Stimulated activated naive CD8-positive, alpha-beta T cell treated with anti-CD3 and anti-CD28 coated beads, Interleukin-15, Interleukin-2, amounts not matched to agents 100 ng/mL and 50 ng/mL, for 24 hours (primary cell): ENCODE results near the gene GCG.

ENCODE experiments used
- H3K27ac Mint-ChIP-seq: one replicate; pipeline ENCODE4 v1.8.0; 2021; ENCODE audit warnings: mild to moderate bottlenecking, mixed read lengths
- H3K27me3 Mint-ChIP-seq: one replicate; pipeline ENCODE4 v1.8.0; 2021; ENCODE audit warnings: mixed read lengths
- H3K36me3 Mint-ChIP-seq: one replicate; pipeline ENCODE4 v1.8.0; 2021; ENCODE audit warnings: low read depth, mixed read lengths
- H3K4me1 Mint-ChIP-seq: one replicate; pipeline ENCODE4 v1.8.0; 2021; ENCODE audit warnings: low read depth, mixed read lengths
- H3K4me3 Mint-ChIP-seq: one replicate; pipeline ENCODE4 v1.8.0; 2021; ENCODE audit warnings: mild to moderate bottlenecking, mixed read lengths
- H3K9me3 Mint-ChIP-seq: one replicate; pipeline ENCODE4 v1.8.0; 2021; ENCODE audit warnings: mixed read lengths

The GCG gene

DNA sequence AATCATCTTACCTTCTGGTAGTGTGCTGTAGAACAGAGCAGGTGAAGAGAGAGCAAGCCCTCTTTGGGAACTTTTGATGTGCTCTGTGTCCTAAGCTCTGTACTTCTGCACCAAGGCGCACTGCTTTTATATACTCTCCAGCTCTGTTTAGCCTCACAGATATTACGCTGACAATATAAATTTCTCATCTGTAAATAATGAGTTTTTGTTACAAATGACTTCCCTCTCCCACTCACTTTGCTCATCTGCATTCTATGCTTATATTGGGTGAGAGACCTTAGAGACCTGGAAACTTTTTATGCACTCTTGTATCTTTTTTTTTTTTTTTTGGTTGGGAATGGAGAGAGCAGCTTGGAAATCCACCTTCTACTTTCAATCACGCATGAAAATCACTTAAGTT lies at the start of gene GCG:
Gene GCG, minus strand, starts transcription at position 101 of the 400 bp plus-strand sequence. CDS start 3,069 bp downstream, outside the sequence.
- Mint-ChIP-seq H3K27me3 (peaks cover 45% of the 10 kb centered on the region), H3K4me3 (no peak within 1 kb of the TSS), H3K4me1 (no peaks in the 10 kb centered on the region), H3K36me3 (no peaks in the 10 kb centered on the region), H3K27ac (no peak within 1 kb of the TSS), H3K9me3 (no peaks in the 10 kb centered on the region)

DNA sequence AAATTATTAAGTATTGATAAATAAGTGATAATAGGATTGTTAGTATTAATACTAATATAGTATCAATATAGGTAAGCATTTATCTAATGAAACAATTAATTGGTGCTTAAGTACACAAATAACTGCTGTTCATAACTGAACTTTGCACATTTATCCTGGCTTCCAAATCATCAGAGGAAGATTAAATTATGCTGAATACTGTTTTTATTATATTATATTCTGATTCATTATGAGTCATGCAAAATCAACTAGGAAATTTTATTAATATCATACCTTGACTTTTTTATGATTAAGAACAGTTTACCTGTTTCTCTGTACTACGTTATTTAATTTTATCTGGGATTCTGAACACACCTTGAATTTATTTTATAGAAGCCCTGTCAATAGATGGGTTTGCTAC lies 48.6 kb upstream of the GCG start:
- peaks cover 11% of the 10 kb centered on the region for H3K27me3 Mint-ChIP-seq
- H3K4me1 Mint-ChIP-seq, result peaks cover 9% of the 10 kb centered on the region
- H3K4me3 Mint-ChIP-seq, result no peak overlapping the region
- H3K9me3 Mint-ChIP-seq, result no peaks in the 10 kb centered on the region
- H3K27ac Mint-ChIP-seq, result no peak overlapping the region
- H3K36me3 Mint-ChIP-seq, result no peaks in the 10 kb centered on the region

DNA sequence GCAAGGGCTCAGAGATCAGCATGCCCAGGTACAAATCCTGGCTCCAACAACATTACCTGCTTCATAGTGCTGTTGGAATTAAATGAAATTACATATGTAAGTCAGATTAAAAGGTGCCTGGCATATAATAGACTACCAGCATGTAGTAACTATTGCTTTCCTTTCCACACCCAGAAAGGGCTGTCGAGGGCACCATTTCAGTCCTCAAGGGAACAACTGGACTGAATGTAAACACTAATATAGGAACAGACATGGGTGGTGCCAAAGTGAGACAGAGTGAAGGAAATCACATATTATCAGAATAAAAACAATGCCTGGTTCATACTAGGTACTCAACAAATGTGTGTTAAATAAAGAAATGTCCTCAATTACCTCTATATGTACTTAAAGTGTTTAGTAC lies 47.9 kb upstream of the GCG start:
- no peaks in the 10 kb centered on the region for H3K36me3 Mint-ChIP-seq
- peaks cover 9% of the 10 kb centered on the region for H3K4me1 Mint-ChIP-seq
- H3K27ac Mint-ChIP-seq, result no peak overlapping the region

DNA sequence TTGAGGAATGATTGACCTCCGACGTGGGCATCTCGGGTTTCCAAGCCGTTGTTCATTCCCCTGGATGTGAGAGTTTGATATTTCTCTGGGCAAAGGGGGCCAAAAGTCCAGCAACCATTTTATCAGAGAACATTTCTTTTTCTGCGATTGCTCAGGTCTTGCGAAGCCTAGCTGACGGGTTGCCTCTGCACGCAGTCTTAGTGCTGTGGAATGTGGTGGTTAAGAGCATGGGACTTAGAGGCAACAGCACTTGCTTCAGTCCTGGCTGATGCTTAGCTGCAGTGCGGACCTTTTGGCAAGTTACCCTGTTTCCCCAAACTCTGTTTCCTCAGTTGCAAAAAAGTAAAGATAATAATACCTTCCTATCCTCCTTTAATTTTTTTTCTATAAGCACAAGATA lies 46.2 kb upstream of the GCG start:
- no peak overlapping the region for H3K4me3 Mint-ChIP-seq
- no peaks in the 10 kb centered on the region for H3K36me3 Mint-ChIP-seq
- peaks cover 19% of the 10 kb centered on the region for H3K27me3 Mint-ChIP-seq
- H3K27ac Mint-ChIP-seq, result no peak overlapping the region
- no peaks in the 10 kb centered on the region for H3K9me3 Mint-ChIP-seq
- H3K4me1 Mint-ChIP-seq, result peaks cover 9% of the 10 kb centered on the region

More for the DNA sequence above, 47.9 kb upstream of the GCG start:
- Mint-ChIP-seq H3K9me3 (no peaks in the 10 kb centered on the region), H3K4me3 (no peak overlapping the region), H3K27me3 (peaks cover 11% of the 10 kb centered on the region)

GRCh38 chr2:162197069-162197825 lies 45.2 kb upstream of the GCG start:
- H3K36me3 Mint-ChIP-seq, result no peaks in the 10 kb centered on the region
- H3K4me1 Mint-ChIP-seq, result peaks cover 9% of the 10 kb centered on the region
- no peak overlapping the region for H3K4me3 Mint-ChIP-seq
- no peaks in the 10 kb centered on the region for H3K9me3 Mint-ChIP-seq
- H3K27me3 Mint-ChIP-seq, result peaks cover 27% of the 10 kb centered on the region
- H3K27ac Mint-ChIP-seq, result no peak overlapping the region

DNA sequence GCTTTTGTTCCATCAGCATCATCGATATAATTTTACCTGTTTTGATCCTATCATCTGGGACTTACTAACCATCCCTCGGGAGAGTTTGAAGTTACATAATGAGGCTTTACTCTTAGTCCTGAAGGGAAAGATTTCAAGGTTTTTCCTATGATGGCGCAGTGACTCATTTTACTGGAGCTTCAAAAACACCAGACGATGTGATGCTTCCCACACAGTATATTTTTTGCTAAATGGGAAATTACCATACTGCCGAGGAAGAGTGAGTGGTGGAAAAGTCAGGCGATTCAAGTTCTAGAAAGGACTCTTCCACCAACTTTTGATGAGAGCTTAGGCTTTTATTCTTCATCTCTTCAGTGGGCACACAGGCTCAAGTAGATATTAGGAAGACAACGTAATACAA lies 44.6 kb upstream of the GCG start:
- Mint-ChIP-seq H3K27me3 (peaks cover 30% of the 10 kb centered on the region), H3K9me3 (no peaks in the 10 kb centered on the region), H3K4me1 (peaks cover 9% of the 10 kb centered on the region), H3K36me3 (no peaks in the 10 kb centered on the region), H3K4me3 (no peak overlapping the region), H3K27ac (no peak overlapping the region)

GRCh38 chr2:162188451-162188850 lies 36.4 kb upstream of the GCG start:
- H3K36me3 Mint-ChIP-seq, result no peaks in the 10 kb centered on the region
- H3K9me3 Mint-ChIP-seq, result no peaks in the 10 kb centered on the region
- H3K27ac Mint-ChIP-seq, result no peak overlapping the region
- no peaks in the 10 kb centered on the region for H3K4me1 Mint-ChIP-seq
- no peak overlapping the region for H3K4me3 Mint-ChIP-seq
- H3K27me3 Mint-ChIP-seq, result peaks cover 35% of the 10 kb centered on the region

- Mint-ChIP-seq H3K27me3 (peaks cover 15% of the 10 kb centered on the region), H3K4me3 (no peak overlapping the region), H3K27ac (no peak overlapping the region), H3K9me3 (no peaks in the 10 kb centered on the region), H3K4me1 (no peaks in the 10 kb centered on the region), H3K36me3 (no peaks in the 10 kb centered on the region)
Measured at GRCh38 chr2:162185541-162186232, 33.6 kb upstream of the GCG start.

GRCh38 chr2:162184821-162185450 lies 32.9 kb upstream of the GCG start:
- Mint-ChIP-seq H3K27me3 (peaks cover 19% of the 10 kb centered on the region), H3K4me3 (no peak overlapping the region), H3K9me3 (no peaks in the 10 kb centered on the region), H3K27ac (no peak overlapping the region), H3K36me3 (no peaks in the 10 kb centered on the region), H3K4me1 (no peaks in the 10 kb centered on the region)

- no peaks in the 10 kb centered on the region for H3K4me1 Mint-ChIP-seq
Measured at GRCh38 chr2:162184359-162184758, 32.3 kb upstream of the GCG start.

DNA sequence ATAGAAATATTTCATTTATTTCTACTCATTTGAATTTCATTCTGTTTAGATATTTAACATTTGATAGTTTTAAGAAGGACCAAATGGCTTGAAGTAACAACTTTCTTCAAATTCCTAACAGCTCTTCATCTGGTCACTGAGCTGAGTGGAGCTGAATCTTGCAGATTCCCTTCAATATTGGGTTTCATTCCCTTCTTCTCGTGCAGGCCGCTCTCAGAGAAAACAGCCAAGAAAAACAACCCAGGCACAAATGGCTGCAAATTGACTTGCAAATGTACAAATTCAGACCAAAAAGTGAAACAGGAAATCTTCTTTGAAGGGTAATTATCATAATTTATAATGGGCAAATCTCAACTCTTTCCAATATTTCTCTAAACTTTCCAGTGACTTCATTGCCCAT lies 30.3 kb upstream of the GCG start:
- Mint-ChIP-seq H3K4me1 (no peaks in the 10 kb centered on the region), H3K27ac (no peak overlapping the region), H3K4me3 (no peak overlapping the region), H3K27me3 (peaks cover 17% of the 10 kb centered on the region), H3K36me3 (no peaks in the 10 kb centered on the region), H3K9me3 (no peaks in the 10 kb centered on the region)

More at GRCh38 chr2:162184359-162184758, 32.3 kb upstream of the GCG start:
- H3K36me3 Mint-ChIP-seq, result no peaks in the 10 kb centered on the region
- H3K9me3 Mint-ChIP-seq, result no peaks in the 10 kb centered on the region
- H3K27me3 Mint-ChIP-seq, result peaks cover 19% of the 10 kb centered on the region
- no peak overlapping the region for H3K4me3 Mint-ChIP-seq
- no peak overlapping the region for H3K27ac Mint-ChIP-seq

GRCh38 chr2:162177301-162177700 lies 25.3 kb upstream of the GCG start:
- Mint-ChIP-seq H3K27me3 (peaks cover 20% of the 10 kb centered on the region), H3K9me3 (no peaks in the 10 kb centered on the region), H3K4me3 (no peak overlapping the region), H3K27ac (no peak overlapping the region), H3K4me1 (no peaks in the 10 kb centered on the region), H3K36me3 (no peaks in the 10 kb centered on the region)

DNA sequence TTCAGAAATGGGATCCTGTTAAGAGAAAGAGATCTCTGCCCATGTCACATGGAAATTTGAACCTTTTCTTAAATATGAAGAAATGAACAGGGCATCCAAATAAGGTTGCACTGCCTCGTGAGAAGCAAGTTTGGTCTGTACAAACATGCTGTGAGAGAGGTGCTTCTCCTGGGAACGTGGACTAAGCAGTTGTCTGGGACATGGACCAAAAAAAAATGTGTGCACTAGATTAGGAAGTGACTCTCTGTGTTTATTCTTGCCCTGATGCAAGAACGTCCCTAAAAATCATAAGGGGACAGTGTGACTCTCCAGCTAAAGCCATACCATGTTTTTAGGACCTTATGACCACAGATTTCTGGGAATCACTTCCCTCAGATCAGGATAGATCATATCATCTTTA lies 23.7 kb upstream of the GCG start:
- peaks cover 19% of the 10 kb centered on the region for H3K27me3 Mint-ChIP-seq
- H3K4me1 Mint-ChIP-seq, result no peaks in the 10 kb centered on the region
- H3K9me3 Mint-ChIP-seq, result no peaks in the 10 kb centered on the region
- H3K27ac Mint-ChIP-seq, result no peak overlapping the region
- no peak overlapping the region for H3K4me3 Mint-ChIP-seq
- no peaks in the 10 kb centered on the region for H3K36me3 Mint-ChIP-seq

DNA sequence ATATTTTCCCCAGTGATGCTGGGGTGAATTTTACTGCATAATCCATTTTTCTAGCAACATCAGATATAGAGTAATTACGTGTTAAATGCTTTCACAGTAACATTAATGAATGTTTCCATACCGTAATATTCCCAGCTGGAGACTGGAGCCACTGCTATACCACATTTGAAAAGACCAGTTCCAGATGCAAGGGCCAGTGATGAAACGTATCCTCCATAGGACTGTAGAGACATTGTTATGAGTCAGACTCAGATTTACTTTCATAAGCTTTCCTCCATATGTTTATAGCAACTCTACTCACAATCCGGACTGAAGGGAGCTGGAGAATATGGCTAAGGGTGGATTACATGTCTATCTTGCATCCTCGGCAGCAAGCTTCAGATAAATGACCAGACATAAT lies 22.7 kb upstream of the GCG start:
- H3K27ac Mint-ChIP-seq, result no peak overlapping the region
- H3K27me3 Mint-ChIP-seq, result peaks cover 11% of the 10 kb centered on the region

GRCh38 chr2:162172802-162173370 lies 20.8 kb upstream of the GCG start:
- Mint-ChIP-seq H3K27me3 (peaks cover 11% of the 10 kb centered on the region), H3K4me3 (no peak overlapping the region), H3K4me1 (no peaks in the 10 kb centered on the region), H3K36me3 (no peaks in the 10 kb centered on the region), H3K9me3 (no peaks in the 10 kb centered on the region), H3K27ac (no peak overlapping the region)

More for the DNA sequence above, 22.7 kb upstream of the GCG start:
- Mint-ChIP-seq H3K36me3 (no peaks in the 10 kb centered on the region), H3K4me3 (no peak overlapping the region), H3K9me3 (no peaks in the 10 kb centered on the region), H3K4me1 (no peaks in the 10 kb centered on the region)
